Naive thymus-derived CD4-positive, alpha-beta T cell (primary cell): ENCODE measurements around the gene ETV6. TPM values are rescaled to one million over a fixed set of nuclear protein-coding genes. Genes with fewer than 3 reads are reported as not detected.
"Not testable (repeated sequence)": the region's sequence is repeated elsewhere in the genome, so short reads cannot be mapped to it uniquely, and the experiment has no call there.

Experiments
- ATAC-seq: fragments of 150-1000 bp; cut with Tn5 transposase; 2 replicates; pipeline ENCODE4 v1.10.0; 2021; ENCODE audit warnings: mild to moderate bottlenecking, moderate library complexity
- CTCF ChIA-PET: fragments of 350-600 bp; sonication (Branson Sonifier 250); formaldehyde crosslinking; loops from one replicate; lab custom pipeline; 2021; ENCODE audit warnings: antibody characterized with exemption; lab: Charles Lee
- POLR2A ChIA-PET: fragments of 350-600 bp; sonication (Branson Sonifier 250); formaldehyde crosslinking; loops from one replicate; lab custom pipeline; 2021; ENCODE audit warnings: antibody characterized with exemption, inconsistent platforms; lab: Charles Lee
- DNase-seq, 9 donors: peaks; one replicate each; pipeline versions ENCODE4 v3.0.0 to v3.0.0-alpha.2; 2020 to 2022; ENCODE audit warnings: mixed read lengths in 1 of 9
- H3K27ac ChIP-seq: one replicate; pipeline ENCODE4 v1.7.0; 2013; ENCODE audit warnings: mild to moderate bottlenecking, low read depth, low read length, moderate library complexity
- H3K27me3 ChIP-seq, 2 donors: one replicate each; pipeline ENCODE4 v1.7.0; 2013; ENCODE audit warnings: low read length in 2 of 2, mild to moderate bottlenecking in 2 of 2, moderate library complexity in 2 of 2; ENCODE audit not compliant: control insufficient read depth in 2 of 2, insufficient read depth in 2 of 2
- H3K36me3 ChIP-seq, 3 experiments: 1 replicate in 2 of 3; 2 replicates in 1 of 3; pipeline ENCODE4 v1.7.0; 2013; ENCODE audit warnings: low read length in 3 of 3, mild to moderate bottlenecking in 3 of 3, moderate library complexity in 1 of 3; ENCODE audit not compliant: insufficient read depth in 3 of 3, control insufficient read depth in 2 of 3
- H3K4me1 ChIP-seq, 2 donors: one replicate each; pipeline ENCODE4 v1.7.0; 2013; ENCODE audit warnings: low read length in 2 of 2, mild to moderate bottlenecking in 2 of 2, moderate library complexity in 1 of 2; ENCODE audit not compliant: control insufficient read depth in 2 of 2, insufficient read depth in 2 of 2
- H3K4me3 ChIP-seq: 2 replicates; pipeline ENCODE4 v1.7.0; 2013; ENCODE audit warnings: mild to moderate bottlenecking, low read length
- H3K9me3 ChIP-seq, 3 experiments: 1 replicate in 2 of 3; 2 replicates in 1 of 3; pipeline ENCODE4 v1.7.0; 2013; ENCODE audit warnings: low read length in 3 of 3; ENCODE audit not compliant: control insufficient read depth in 2 of 3
- H3K27ac Mint-ChIP-seq, 9 donors: one replicate each; pipeline ENCODE4 v1.8.0; 2020 to 2022; ENCODE audit warnings: mixed read lengths in 9 of 9, mild to moderate bottlenecking in 8 of 9, moderate library complexity in 5 of 9, inconsistent platforms in 2 of 9
- H3K27me3 Mint-ChIP-seq, 5 donors: one replicate each; pipeline ENCODE4 v1.8.0; 2021 to 2022; ENCODE audit warnings: mixed read lengths in 5 of 5, mild to moderate bottlenecking in 1 of 5
- H3K36me3 Mint-ChIP-seq, 5 donors: one replicate each; pipeline ENCODE4 v1.8.0; 2020 to 2022; ENCODE audit warnings: mixed read lengths in 5 of 5, mild to moderate bottlenecking in 3 of 5, inconsistent platforms in 1 of 5
- H3K4me1 Mint-ChIP-seq, 7 donors: one replicate each; pipeline ENCODE4 v1.8.0; 2020 to 2022; ENCODE audit warnings: mixed read lengths in 7 of 7, mild to moderate bottlenecking in 3 of 7, inconsistent platforms in 1 of 7
- H3K4me3 Mint-ChIP-seq, 10 donors: one replicate each; pipeline ENCODE4 v1.8.0; 2020 to 2022; ENCODE audit warnings: mild to moderate bottlenecking in 10 of 10, mixed read lengths in 10 of 10, moderate library complexity in 6 of 10, inconsistent platforms in 2 of 10
- H3K9me3 Mint-ChIP-seq, 11 donors: one replicate each; pipeline ENCODE4 v1.8.0; 2020 to 2022; ENCODE audit warnings: mixed read lengths in 11 of 11, mild to moderate bottlenecking in 4 of 11, inconsistent platforms in 1 of 11, moderate library complexity in 1 of 11
- intact Hi-C, 2 donors: fragments of 100-400 bp; cut with micrococcal nuclease; formaldehyde crosslinking; loops; one replicate each; pipeline ENCODE4 v1.15.1; 2023
- polyA plus RNA-seq, 2 donors: library from polyadenylated mRNA; unstranded; fragments of 300-500 nt; fragmentation: Illumina TruSeq; gene quantifications; one replicate each; pipeline ENCODE4 v1.2.3, GENCODE V29; 2021
- total RNA-seq, 6 experiments: library from RNA in 5 of 6; stranded (reverse) in 5 of 6; gene quantifications; 1 replicate in 5 of 6; 2 replicates in 1 of 6; pipeline ENCODE4 v1.2.3 and lab custom pipeline; 2021 to 2026

Gene ETV6
- total and polyA plus RNA-seq, 7 experiments from 2014 or later = 2.2 to 70.3 (median 25.3) TPM

GRCh38 chr12:11618046-11618445, 31.4 kb upstream of the ETV6 start:
- Histone ChIP-seq H3K27me3 (no peaks in the 10 kb centered on the region), H3K27ac (no peak overlapping the region), H3K9me3 (no peaks in the 10 kb centered on the region), H3K4me1 (no peaks in the 10 kb centered on the region), H3K4me3 (no peak overlapping the region), H3K36me3 (no peaks in the 10 kb centered on the region)
- ATAC-seq (no peak), DNase-seq (no peak)
- peaks cover 0 to 7% (median 0%) of the 10 kb centered on the region in 7 donors for H3K4me1 Mint-ChIP-seq
- intact Hi-C loops = no loop called here
- H3K9me3 Mint-ChIP-seq = no peaks in the 10 kb centered on the region
- no peak overlapping the region for H3K27ac Mint-ChIP-seq
- H3K27me3 Mint-ChIP-seq = no peaks in the 10 kb centered on the region
- POLR2A ChIA-PET = no interaction called here
- CTCF ChIA-PET = no interaction called here
- no peak overlapping the region for H3K4me3 Mint-ChIP-seq
- H3K36me3 Mint-ChIP-seq = no peaks in the 10 kb centered on the region

GRCh38 chr12:11621797-11622423, 27.6 kb upstream of the ETV6 start:
- Mint-ChIP-seq H3K36me3 (no peaks in the 10 kb centered on the region), H3K27ac (peak overlapping the region in 1 of 9 donors; percentile 26), H3K4me3 (no peak overlapping the region), H3K4me1 (peaks cover 0 to 10% (median 0%) of the 10 kb centered on the region in 7 donors), H3K9me3 (peaks cover 0 to 2% (median 0%) of the 10 kb centered on the region in 11 donors), H3K27me3 (no peaks in the 10 kb centered on the region)
- ChIA-PET CTCF (interaction anchor here (1.0 to 4.3 kb wide), 4 partner anchors 24 to 411 kb away, joined by 3 to 31 read pairs (median 4); no protein-coding TSS in a partner anchor), POLR2A (interaction anchor here (0.6 to 1.0 kb wide), 4 partner anchors 37 to 432 kb away, joined by 3 to 4 read pairs (median 4); no protein-coding TSS in a partner anchor)
- H3K36me3 ChIP-seq = no peaks in the 10 kb centered on the region
- H3K4me1 ChIP-seq = no peaks in the 10 kb centered on the region
- H3K9me3 ChIP-seq = no peaks in the 10 kb centered on the region
- ATAC-seq (no peak), DNase-seq (peak in 6 of 9 donors; percentile 8 to 43 (median 28))
- intact Hi-C loops = loop anchor here (1.0 kb wide), 4 partner anchors 27 to 411 kb away; partner anchors contain the start of gene ETV6 (in 1 of the 2)
- no peak overlapping the region for H3K27ac ChIP-seq
- no peaks in the 10 kb centered on the region for H3K27me3 ChIP-seq
- no peak overlapping the region for H3K4me3 ChIP-seq

DNA sequence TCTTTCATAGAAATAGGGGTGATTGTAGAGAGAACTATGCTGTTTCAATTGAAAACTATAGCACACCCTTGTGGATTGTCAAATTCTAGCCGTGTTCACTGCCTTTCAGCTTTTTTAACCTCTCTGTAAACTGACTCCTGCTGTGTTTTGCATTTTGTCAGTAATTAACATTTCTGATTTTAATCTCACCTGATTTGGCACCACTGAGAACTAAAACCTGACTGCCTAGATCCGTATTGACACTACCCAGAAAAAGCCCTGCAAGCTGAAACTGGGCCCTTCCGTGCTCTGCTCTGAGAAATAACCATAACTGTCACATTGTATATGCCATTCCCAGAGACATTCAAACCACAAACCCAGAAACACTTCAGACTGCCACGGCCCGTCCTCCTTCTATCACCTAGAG, 26.6 kb upstream of the ETV6 start:
- Mint-ChIP-seq H3K4me1 (peaks cover 0 to 10% (median 0%) of the 10 kb centered on the region in 7 donors), H3K36me3 (no peaks in the 10 kb centered on the region), H3K27me3 (no peaks in the 10 kb centered on the region), H3K9me3 (peaks cover 0 to 2% (median 0%) of the 10 kb centered on the region in 11 donors), H3K27ac (peak overlapping the region in 1 of 9 donors; percentile 34), H3K4me3 (no peak overlapping the region)
- ChIA-PET POLR2A (no interaction called here), CTCF (interaction anchor here (1.0 to 4.3 kb wide), 5 partner anchors 12 to 410 kb away, joined by 3 to 31 read pairs (median 4); no protein-coding TSS in a partner anchor)
- no peaks in the 10 kb centered on the region for H3K4me1 ChIP-seq
- no peak overlapping the region for H3K27ac ChIP-seq
- no peaks in the 10 kb centered on the region for H3K9me3 ChIP-seq
- H3K36me3 ChIP-seq = no peaks in the 10 kb centered on the region
- DNase-seq (no peak), ATAC-seq (no peak)
- intact Hi-C loops = loop anchor here (1.0 kb wide), 4 partner anchors 26 to 410 kb away; partner anchors contain the start of gene ETV6 (in 1 of the 2)
- H3K27me3 ChIP-seq = no peaks in the 10 kb centered on the region
- no peak overlapping the region for H3K4me3 ChIP-seq

DNA sequence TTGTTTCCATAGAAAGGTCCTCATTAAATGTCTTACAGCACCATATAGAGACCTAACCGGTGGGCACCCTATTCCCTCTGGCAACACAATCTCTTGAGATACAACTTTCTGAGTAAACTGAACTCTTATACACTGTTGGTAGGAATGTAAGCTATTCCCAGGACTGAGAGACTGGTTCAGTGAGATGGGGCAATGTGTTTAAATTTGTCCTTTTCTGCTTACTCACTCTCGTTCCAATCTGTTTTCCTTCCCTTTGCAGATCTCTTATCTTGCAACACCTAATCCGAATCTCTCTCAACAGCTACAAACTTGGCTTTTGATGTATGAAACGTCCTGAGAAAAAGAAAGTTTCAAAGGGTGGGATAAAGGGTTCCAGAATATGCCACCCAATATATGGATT, 26.1 kb upstream of the ETV6 start:
- H3K9me3 Mint-ChIP-seq = peaks cover 0 to 2% (median 0%) of the 10 kb centered on the region in 11 donors
- H3K4me3 Mint-ChIP-seq = no peak overlapping the region
- intact Hi-C loops = no loop called here
- Histone ChIP-seq H3K4me3 (no peak overlapping the region), H3K27ac (no peak overlapping the region), H3K36me3 (no peaks in the 10 kb centered on the region), H3K9me3 (no peaks in the 10 kb centered on the region), H3K4me1 (no peaks in the 10 kb centered on the region), H3K27me3 (no peaks in the 10 kb centered on the region)
- H3K36me3 Mint-ChIP-seq = no peaks in the 10 kb centered on the region
- no peak for ATAC-seq
- peak overlapping the region in 1 of 9 donors; percentile 34 for H3K27ac Mint-ChIP-seq
- ChIA-PET CTCF (interaction anchor here (1.0 to 4.3 kb wide), 3 partner anchors 11 to 410 kb away, joined by 3 to 31 read pairs (median 4); no protein-coding TSS in a partner anchor), POLR2A (no interaction called here)
- H3K27me3 Mint-ChIP-seq = no peaks in the 10 kb centered on the region
- no peak for DNase-seq
- H3K4me1 Mint-ChIP-seq = peaks cover 0 to 10% (median 0%) of the 10 kb centered on the region in 7 donors

DNA sequence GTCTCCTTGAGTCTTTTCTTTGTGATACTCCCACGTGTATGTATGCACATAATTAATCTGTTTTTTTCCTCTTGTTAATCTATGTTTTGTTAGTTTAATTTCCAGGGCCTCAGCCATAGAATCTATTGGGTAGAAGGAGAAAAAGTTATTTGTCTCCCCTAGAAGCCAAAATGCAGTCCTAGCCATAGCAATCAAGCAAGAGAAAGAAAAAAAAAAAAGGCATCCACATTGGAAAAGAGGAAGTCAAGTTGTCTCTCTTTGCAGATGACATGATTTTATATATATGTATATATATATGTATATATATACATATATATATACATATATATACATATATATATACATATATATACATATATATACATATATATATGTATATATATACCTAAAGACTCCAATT, 25.4 kb upstream of the ETV6 start:
- Mint-ChIP-seq H3K4me1 (peaks cover 0 to 10% (median 0%) of the 10 kb centered on the region in 7 donors), H3K27ac (no peak overlapping the region), H3K9me3 (peaks cover 0 to 2% (median 0%) of the 10 kb centered on the region in 11 donors), H3K27me3 (no peaks in the 10 kb centered on the region), H3K4me3 (no peak overlapping the region), H3K36me3 (no peaks in the 10 kb centered on the region)
- no peaks in the 10 kb centered on the region for H3K4me1 ChIP-seq
- intact Hi-C loops = no loop called here
- H3K9me3 ChIP-seq = no peaks in the 10 kb centered on the region
- ATAC-seq (no peak), DNase-seq (no peak)
- no peaks in the 10 kb centered on the region for H3K36me3 ChIP-seq
- H3K27ac ChIP-seq = no peak overlapping the region
- CTCF ChIA-PET = interaction anchor here (0.6 to 4.3 kb wide), 4 partner anchors 11 to 409 kb away, joined by 3 to 31 read pairs (median 4); no protein-coding TSS in a partner anchor
- no peaks in the 10 kb centered on the region for H3K27me3 ChIP-seq
- H3K4me3 ChIP-seq = no peak overlapping the region
- POLR2A ChIA-PET = interaction anchor here (0.6 kb wide), 1 partner anchor 452 kb away, joined by 3 read pairs; no protein-coding TSS in a partner anchor

DNA sequence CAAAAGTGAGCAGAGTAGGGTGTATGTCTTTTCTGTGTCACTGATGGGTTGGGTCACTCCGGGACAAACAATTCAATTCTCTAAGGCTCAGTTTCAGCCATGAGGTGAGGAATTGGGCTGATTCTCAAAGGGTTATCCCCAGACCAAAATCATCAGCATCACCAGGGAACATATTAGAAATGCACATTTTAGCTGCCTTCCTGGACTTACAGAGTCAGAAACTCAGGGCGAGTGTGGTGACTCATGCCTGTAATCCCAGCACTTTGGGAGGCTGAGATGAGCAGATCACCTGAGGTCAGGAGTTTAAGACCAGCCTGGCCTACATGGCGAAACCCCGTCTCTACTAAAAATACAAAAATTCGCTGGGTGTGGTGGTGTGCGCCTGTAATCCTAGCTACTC, 21.8 kb upstream of the ETV6 start:
- H3K4me3 Mint-ChIP-seq = not testable (repeated sequence)

More for the DNA sequence above, 21.8 kb upstream of the ETV6 start:
- intact Hi-C loops, H3K4me3 ChIP-seq, H3K9me3 ChIP-seq, H3K4me1 Mint-ChIP-seq, H3K27me3 Mint-ChIP-seq, H3K27ac ChIP-seq, H3K27me3 ChIP-seq, H3K36me3 Mint-ChIP-seq, ATAC-seq, H3K36me3 ChIP-seq, H3K4me1 ChIP-seq, POLR2A ChIA-PET, H3K9me3 Mint-ChIP-seq, DNase-seq, H3K27ac Mint-ChIP-seq: not testable (repeated sequence)
- CTCF ChIA-PET = interaction anchor here (1.1 kb wide), 1 partner anchor 405 kb away, joined by 3 read pairs; no protein-coding TSS in a partner anchor
